A549 (cell line): Measurements from ENCODE around the gene ROPN1L. TPM values are rescaled to one million over a fixed set of nuclear protein-coding genes. Genes with fewer than 3 reads are reported as not detected.
A peak's percentile ranks its signal among the peaks of the same experiment; 100 is the strongest.

Experiments
- ATAC-seq, 2 experiments: fragments of 200-7000 bp in 1 of 2; fragments of >200 bp in 1 of 2; cut with Nextera tagmentation in 1 of 2; cut with Tn5 transposase in 1 of 2; 3 replicates each; pipeline versions ENCODE4 v1.8.0 to v1.9.1; 2018 to 2020; ENCODE audit warnings: mild to moderate bottlenecking in 1 of 2, moderate library complexity in 1 of 2
- CTCF ChIA-PET: fragments of 300-600 bp; sonication (Branson Sonifier 250); formaldehyde crosslinking; extraction: SDS; loops from one replicate; lab custom pipeline; 2021; ENCODE audit warnings: antibody characterized with exemption, inconsistent platforms; lab: Yijun Ruan, JAX
- POLR2A ChIA-PET: fragments of 350-600 bp; formaldehyde crosslinking; extraction: SDS; loops from one replicate; lab custom pipeline; 2021; ENCODE audit warnings: antibody characterized with exemption, inconsistent platforms; lab: Yijun Ruan, JAX
- DNase-seq, 2 experiments: peaks; one replicate each; pipeline versions ENCODE4 v3.0.0 to v3.0.0-alpha.2; 2011 to 2016; ENCODE audit warnings: low read depth in 1 of 2, low spot score in 1 of 2
- FAIRE-seq: peaks from 2 replicates; lab custom pipeline; 2011; peaks lifted over from hg19 to GRCh38; lab: Jason Lieb, UNC
- H3K27ac ChIP-seq, 2 experiments: fragments of >200 bp; sonication (Bioruptor Twin); formaldehyde crosslinking; 3 replicates each; pipeline ENCODE4 v1.5.1; 2016 to 2017
- H3K4me1 ChIP-seq: fragments of >200 bp; sonication (Bioruptor Twin); formaldehyde crosslinking; 3 replicates; pipeline ENCODE4 v1.6.1; 2016
- H3K4me2 ChIP-seq: fragments of >200 bp; sonication (Bioruptor Twin); formaldehyde crosslinking; 3 replicates; pipeline ENCODE4 v1.6.1; 2016
- H3K4me3 ChIP-seq: fragments of >200 bp; sonication (Bioruptor Twin); formaldehyde crosslinking; 3 replicates; pipeline ENCODE4 v1.5.1; 2016
- H3K9me3 ChIP-seq: fragments of >200 bp; sonication (Bioruptor Twin); formaldehyde crosslinking; 3 replicates; pipeline ENCODE4 v1.6.1; 2016
- BCL3 ChIP-seq: fragments of >200 bp; sonication (Bioruptor Twin); formaldehyde crosslinking; IDR thresholded peaks from 3 replicates; pipeline ENCODE4 v1.6.1; 2016
- CEBPB ChIP-seq, 2 experiments: fragments of >200 bp in 1 of 2; sonication (Bioruptor Twin) in 1 of 2; formaldehyde crosslinking in 1 of 2; IDR thresholded peaks; 2 replicates each; pipeline ENCODE4 v1.6.1; 2012 to 2016
- CHD4 ChIP-seq: fragments of 200-600 bp; sonication (generic); IDR thresholded peaks from 2 replicates; pipeline ENCODE4 v1.6.1; 2016; ENCODE audit warnings: antibody characterized with exemption, mild to moderate bottlenecking, borderline replicate concordance
- EHMT2 ChIP-seq: fragments of 200-600 bp; sonication (generic); IDR thresholded peaks from 2 replicates; pipeline ENCODE4 v1.6.1; 2016; ENCODE audit warnings: antibody characterized with exemption, low read depth, mild to moderate bottlenecking, moderate library complexity
- EP300 ChIP-seq, 2 experiments: fragments of >200 bp; sonication (Bioruptor Twin); formaldehyde crosslinking; IDR thresholded peaks; 2 replicates in 1 of 2; 3 replicates in 1 of 2; pipeline ENCODE4 v1.6.1; 2016 to 2017
- FOSB ChIP-seq: fragments of 250-450 bp; sonication (Bioruptor Pico); IDR thresholded peaks from 2 replicates; pipeline ENCODE4 v1.5.0; 2020; ENCODE audit warnings: mild to moderate bottlenecking, moderate library complexity
- GATA3 ChIP-seq: IDR thresholded peaks from 2 replicates; pipeline ENCODE4 v1.6.1; 2012; ENCODE audit warnings: borderline replicate concordance
- HDAC2 ChIP-seq: fragments of 200-600 bp; sonication (generic); IDR thresholded peaks from 2 replicates; pipeline ENCODE4 v1.6.1; 2016
- HEYL ChIP-seq: fragments of 250-450 bp; sonication (Bioruptor Pico); IDR thresholded peaks from 2 replicates; pipeline ENCODE4 v1.8.0; 2021; ENCODE audit warnings: mild to moderate bottlenecking, moderate library complexity
- HOXB5 ChIP-seq: fragments of 250-450 bp; sonication (Bioruptor Pico); IDR thresholded peaks from 2 replicates; pipeline ENCODE4 v1.5.0; 2020; ENCODE audit warnings: mild to moderate bottlenecking, moderate library complexity
- JUN ChIP-seq, 2 experiments: fragments of >200 bp; sonication (Bioruptor Twin); formaldehyde crosslinking; IDR thresholded peaks; 2 replicates in 1 of 2; 3 replicates in 1 of 2; pipeline ENCODE4 v1.6.1; 2016 to 2017
- KDM1A ChIP-seq: fragments of 200-600 bp; sonication (generic); IDR thresholded peaks from 2 replicates; pipeline ENCODE4 v1.6.1; 2016; ENCODE audit warnings: low read depth, mild to moderate bottlenecking
- KDM5A ChIP-seq: fragments of 200-600 bp; sonication (generic); IDR thresholded peaks from 2 replicates; pipeline ENCODE4 v1.6.1; 2016; ENCODE audit warnings: antibody characterized with exemption, mild to moderate bottlenecking
- MAFK ChIP-seq: fragments of 450-650 bp; IDR thresholded peaks from 2 replicates; pipeline ENCODE4 v1.6.1; 2014; ENCODE audit not compliant: partially characterized antibody
- MYC ChIP-seq: IDR thresholded peaks from 2 replicates; pipeline ENCODE4 v1.6.1; 2012; ENCODE audit warnings: mild to moderate bottlenecking, inconsistent platforms, low read length, improper control_type of control experiment, borderline replicate concordance
- PBX3 ChIP-seq: IDR thresholded peaks from 2 replicates; pipeline ENCODE4 v1.6.1; 2012
- PHF8 ChIP-seq: fragments of 200-600 bp; sonication (generic); IDR thresholded peaks from 2 replicates; pipeline ENCODE4 v1.6.1; 2016; ENCODE audit warnings: low read depth, mild to moderate bottlenecking, antibody characterized with exemption, moderate library complexity, borderline replicate concordance
- POLR2A ChIP-seq: IDR thresholded peaks from 2 replicates; pipeline ENCODE4 v1.6.1; 2012; ENCODE audit warnings: mild to moderate bottlenecking, low read length
- POLR2AphosphoS2 ChIP-seq: conservative IDR thresholded peaks from 2 replicates; pipeline ENCODE4 v1.6.1; 2012; ENCODE audit warnings: low read length, improper control_type of control experiment, inconsistent platforms
- RAD21 ChIP-seq, 2 experiments: fragments of >200 bp in 1 of 2; sonication (Bioruptor Twin) in 1 of 2; formaldehyde crosslinking in 1 of 2; IDR thresholded peaks in 1 of 2; conservative IDR thresholded peaks in 1 of 2; 2 replicates in 1 of 2; 3 replicates in 1 of 2; pipeline ENCODE4 v1.6.1; 2012 to 2018; ENCODE audit warnings: inconsistent platforms in 1 of 2
- RARB ChIP-seq: fragments of 250-450 bp; sonication (Bioruptor Pico); IDR thresholded peaks from 2 replicates; pipeline ENCODE4 v1.8.0; 2021; ENCODE audit warnings: mild to moderate bottlenecking, moderate library complexity
- REST ChIP-seq: fragments of 200-600 bp; sonication (generic); IDR thresholded peaks from 2 replicates; pipeline ENCODE4 v1.6.1; 2016; ENCODE audit warnings: antibody characterized with exemption, mild to moderate bottlenecking, moderate library complexity
- RFX5 ChIP-seq: fragments of 450-650 bp; IDR thresholded peaks from 2 replicates; pipeline ENCODE4 v1.7.1; 2014; ENCODE audit warnings: antibody characterized with exemption, mild to moderate bottlenecking, moderate library complexity
- ZSCAN20 ChIP-seq: fragments of 250-450 bp; sonication (Bioruptor Pico); IDR thresholded peaks from 2 replicates; pipeline ENCODE4 v1.8.0; 2022; ENCODE audit warnings: mild to moderate bottlenecking, moderate library complexity
- WGBS: methylation state at CpG from one replicate; pipeline ENCODE4 v1.1.6; 2017; ENCODE audit errors: missing lambda C conversion rate; 5-methylcytosine and 5-hydroxymethylcytosine counted together
- polyA plus RNA-seq, 4 experiments: library from polyadenylated mRNA; depleted of rRNA in 3 of 4; stranded (reverse); fragments of >200 nt; fragmentation: RNase III in 1 of 4; extraction: RNeasy Plus Mini Kit Qiagen cat#74134 plus additional on column Dnase treatment in 1 of 4; gene quantifications; 2 replicates in 3 of 4; 3 replicates in 1 of 4; pipeline ENCODE4 v1.2.3, GENCODE V29; 2011 to 2017

Gene ROPN1L
- polyA plus RNA-seq, 2 of the 4 experiments (the other 2 are of a cell fraction), result 0.83 to 1.4 TPM

- 39% methylated on average over 10 of the region's 10 CpGs for WGBS
- DNase-seq, result peak in 1 of 2 experiments; percentile 62
- POLR2A ChIA-PET, result no interaction called here
- 0 out of 3 replicates have a peak overlapping the region, but pooled peaks have one; percentile 6 for H3K4me3 ChIP-seq
- H3K9me3 ChIP-seq, result no peaks in the 10 kb centered on the region
- peaks cover 45% of the 10 kb centered on the region for H3K4me1 ChIP-seq
- ATAC-seq, result peak in 1 of 2 experiments; percentile 53; a peak in 3 of 6 replicates
- H3K4me2 ChIP-seq, result peak overlapping the region; percentile 73
- TF ChIP-seq GATA3, result peak; percentile 80
- peak in 1 of 2 experiments; percentile 28; a peak in 1 of 5 replicates for TF ChIP-seq EP300 (IDR thresholded peaks at IDR 0.05)
- 0 out of 4 replicates have a peak, but pooled peaks of 1 of the 2 experiments have one; percentile 24 for TF ChIP-seq CEBPB (IDR thresholded peaks at IDR 0.05)
- 0 out of 5 replicates have a peak, but pooled peaks of 1 of the 2 experiments have one; percentile 20 for TF ChIP-seq JUN (IDR thresholded peaks at IDR 0.05)
- no peak for TF ChIP-seq HDAC2
- no peak for TF ChIP-seq KDM5A
- CTCF ChIA-PET, result interaction anchor here (0.7 to 1.7 kb wide), 2 partner anchors 29 to 94 kb away, joined by 3 read pairs; no protein-coding TSS in a partner anchor
- FAIRE-seq, result no peak
- peak overlapping the region; percentile 58 to 78 for H3K27ac ChIP-seq
These were observed 39.7 kb downstream of the ROPN1L start for GRCh38 chr5:10481241-10481935.

- no peak for ATAC-seq
- no peak for FAIRE-seq
- 80% methylated on average over 12 of the region's 12 CpGs for WGBS
- no peak overlapping the region for H3K4me3 ChIP-seq
- POLR2A ChIA-PET, result no interaction called here
- TF ChIP-seq PHF8 (no peak), MAFK (no peak), PBX3 (no peak), RFX5 (no peak), POLR2A (no peak), KDM1A (no peak), RAD21 (conservative IDR thresholded peaks at IDR 0.05 in 1 of 2, IDR thresholded peaks at IDR 0.05 in 1 of 2) (no peak), MYC (no peak), REST (no peak), BCL3 (no peak), CHD4 (no peak), POLR2AphosphoS2 (no peak), HEYL (CRISPR knock-in tag) (no peak), ZSCAN20 (CRISPR knock-in tag) (no peak), KDM5A (no peak), EHMT2 (no peak), HOXB5 (CRISPR knock-in tag) (no peak), FOSB (CRISPR knock-in tag) (no peak), HDAC2 (no peak), RARB (no peak)
- peaks cover 48% of the 10 kb centered on the region for H3K4me1 ChIP-seq
- H3K27ac ChIP-seq, result peak overlapping the region in 1 of 2 experiments; percentile 78; a peak in 3 of 6 replicates
- no peaks in the 10 kb centered on the region for H3K9me3 ChIP-seq
- CTCF ChIA-PET, result interaction anchor here (0.6 to 1.4 kb wide), 3 partner anchors 10 to 212 kb away, joined by 3 to 4 read pairs (median 3); no protein-coding TSS in a partner anchor
- DNase-seq, result no peak
- no peak overlapping the region for H3K4me2 ChIP-seq
These were observed 41.3 kb downstream of the ROPN1L start for GRCh38 chr5:10482791-10483530.
